GM12878 (cell line): ENCODE results near the gene GINM1. TPM values are rescaled to one million over a fixed set of nuclear protein-coding genes. Genes with fewer than 3 reads are reported as not detected.

Source experiments
- ATAC-seq: fragments of 200-7000 bp; cut with Tn5 transposase; 3 replicates; pipeline ENCODE4 v1.9.1; 2020; ENCODE audit warnings: mild to moderate bottlenecking, moderate library complexity
- BruUV-seq: library from RNA; stranded (reverse); fragments of 400-500 nt; replicated peaks from 2 replicates; lab custom pipeline; 2021; lab: Mats Ljungman, UMichigan
- CTCF ChIA-PET: fragments of 300-600 bp; sonication (Branson Sonifier 250); formaldehyde crosslinking; extraction: SDS; loops from one replicate; lab custom pipeline; 2021; ENCODE audit warnings: inconsistent platforms; lab: Yijun Ruan, JAX
- POLR2A ChIA-PET: fragments of 350-600 bp; formaldehyde crosslinking; extraction: SDS; loops from one replicate; lab custom pipeline; 2021; ENCODE audit warnings: inconsistent platforms; lab: Charles Lee
- RAD21 ChIA-PET: fragments of 300-600 bp; sonication (Branson Sonifier 250); formaldehyde crosslinking; loops from one replicate; lab custom pipeline; 2023; ENCODE audit warnings: antibody characterized with exemption; ENCODE audit not compliant: unreplicated experiment; lab: Charles Lee
- SMC1A ChIA-PET: fragments of 300-600 bp; sonication (Branson Sonifier 250); formaldehyde crosslinking; loops from one replicate; lab custom pipeline; 2023; ENCODE audit not compliant: unreplicated experiment, uncharacterized antibody; lab: Charles Lee
- DNase-seq: peaks from one replicate; pipeline ENCODE4 v3.0.0-alpha.2; 2011; ENCODE audit warnings: low read depth, low spot score
- FAIRE-seq: peaks from 3 replicates; lab custom pipeline; 2011; peaks lifted over from hg19 to GRCh38; lab: Jason Lieb, UNC
- H2AFZ ChIP-seq: 2 replicates; pipeline ENCODE4 v1.6.0; 2011; ENCODE audit warnings: low read depth, low read length, control low read depth; ENCODE audit not compliant: control insufficient read depth
- H3K27ac ChIP-seq: 2 replicates; pipeline ENCODE4 v1.5.1; 2011; ENCODE audit warnings: control low read depth; ENCODE audit not compliant: control insufficient read depth, insufficient read depth
- H3K27me3 ChIP-seq, 2 experiments: replicated peaks in 1 of 2; 2 replicates each; pipeline versions ENCODE4 v1.6.0 to v1.6.1; 2011; ENCODE audit warnings: low read length in 1 of 2; ENCODE audit not compliant: control insufficient read depth in 2 of 2, insufficient read depth in 2 of 2
- H3K36me3 ChIP-seq, 2 experiments: 2 replicates each; pipeline ENCODE4 v1.5.1; 2011; ENCODE audit warnings: low read length in 1 of 2; ENCODE audit not compliant: control insufficient read depth in 2 of 2, insufficient read depth in 2 of 2
- H3K4me1 ChIP-seq: 2 replicates; pipeline ENCODE4 v1.6.1; 2011; ENCODE audit warnings: mild to moderate bottlenecking, low read length, moderate library complexity, mixed read lengths; ENCODE audit not compliant: control insufficient read depth, insufficient read depth
- H3K4me2 ChIP-seq: 2 replicates; pipeline ENCODE4 v1.6.0; 2011; ENCODE audit warnings: control low read depth; ENCODE audit not compliant: control insufficient read depth, insufficient read depth
- H3K4me3 ChIP-seq: fragments of 200-600 bp; sonication (generic); 2 replicates; pipeline ENCODE4 v1.5.1; 2016
- H3K79me2 ChIP-seq: 2 replicates; pipeline ENCODE4 v1.6.0; 2011; ENCODE audit warnings: low read length; ENCODE audit not compliant: control insufficient read depth, insufficient read depth
- H3K9ac ChIP-seq: 2 replicates; pipeline ENCODE4 v1.8.0; 2011; ENCODE audit warnings: low read length, control low read depth, mixed read lengths; ENCODE audit not compliant: control insufficient read depth, insufficient read depth
- H3K9me3 ChIP-seq: replicated peaks from 3 replicates; pipeline ENCODE4 v1.5.1; 2011; ENCODE audit warnings: mild to moderate bottlenecking, low read length; ENCODE audit not compliant: control insufficient read depth, insufficient read depth
- H4K20me1 ChIP-seq: 2 replicates; pipeline ENCODE4 v1.6.0; 2011; ENCODE audit not compliant: control insufficient read depth, insufficient read depth
- E2F4 ChIP-seq: IDR thresholded peaks from 2 replicates; pipeline ENCODE4 v1.6.1; 2012; ENCODE audit warnings: low read depth, low read length, improper control_type of control experiment
- HSF1 ChIP-seq: fragments of 150-350 bp; IDR thresholded peaks from 2 replicates; pipeline ENCODE4 v1.6.1; 2014; ENCODE audit warnings: mild to moderate bottlenecking, low read depth, low read length
- MEF2B ChIP-seq: fragments of 450-650 bp; IDR thresholded peaks from 2 replicates; pipeline ENCODE4 v1.6.1; 2018; ENCODE audit warnings: mild to moderate bottlenecking, moderate library complexity; ENCODE audit not compliant: partially characterized antibody, poor library complexity, severe bottlenecking
- NFXL1 ChIP-seq: fragments of 450-650 bp; IDR thresholded peaks from 2 replicates; pipeline ENCODE4 v1.6.1; 2017; ENCODE audit warnings: antibody characterized with exemption, mild to moderate bottlenecking, borderline replicate concordance
- RUNX3 ChIP-seq: IDR thresholded peaks from 2 replicates; pipeline ENCODE4 v1.6.1; 2012; ENCODE audit warnings: low read length, inconsistent platforms
- ZBTB40 ChIP-seq: fragments of 450-650 bp; IDR thresholded peaks from 2 replicates; pipeline ENCODE4 v1.6.1; 2016; ENCODE audit warnings: mild to moderate bottlenecking, moderate library complexity, borderline replicate concordance
- WGBS: methylation state at CpG from one replicate; pipeline ENCODE4 v1.1.6; 2016; ENCODE audit warnings: low lambda C conversion rate; ENCODE audit not compliant: insufficient replicate concordance, insufficient coverage; ENCODE audit errors: missing lambda C conversion rate; 5-methylcytosine and 5-hydroxymethylcytosine counted together
- in situ Hi-C: fragments of 300-500 bp; cut with MboI; formaldehyde crosslinking; loops from 9 replicates; pipeline ENCODE4 v1.14.3; 2018; ENCODE audit warnings: mixed read lengths
- intact Hi-C: fragments of 100-400 bp; cut with micrococcal nuclease; formaldehyde crosslinking; loops from one replicate; pipeline ENCODE4 v1.14.2; 2022; ENCODE audit not compliant: unreplicated experiment
- polyA plus RNA-seq, 11 experiments: library from polyadenylated mRNA; depleted of rRNA in 4 of 11; unstranded in 6 of 11; stranded (reverse) in 5 of 11; fragments of >200 nt; fragmentation: Nextera tagmentation in 4 of 11; fragmentation: Illumina TruSeq in 1 of 11; extraction: Ambion mirVana in 4 of 11; extraction: Trizol in 1 of 11; gene quantifications; 1 replicate in 1 of 11; 2 replicates in 10 of 11; pipeline versions ENCODE4 v1.2.1 to v1.2.3, GENCODE V29; 2011 to 2016; ENCODE audit warnings: inconsistent platforms in 2 of 11, missing spikeins in 2 of 11, low read depth in 1 of 11
- total RNA-seq, 4 experiments: library from RNA; depleted of rRNA in 3 of 4; stranded (reverse); fragments of >200 nt in 3 of 4; fragmentation: Illumina TruSeq in 1 of 4; extraction: Trizol in 1 of 4; gene quantifications; 2 replicates each; pipeline versions ENCODE4 v1.2.1 to v1.2.3, GENCODE V29; 2013 to 2021

The GINM1 gene
- total and polyA plus RNA-seq, 10 of the 15 experiments (the other 5 are each of a cell fraction or from before 2014, with no cell fraction given): 10.6 to 38.1 (median 30.8) TPM

GRCh38 chr6:149600508-149600907 lies 34.3 kb downstream of the GINM1 start (continued):
- no peak for TF ChIP-seq ZBTB40
- TF ChIP-seq E2F4: no peak

GRCh38 chr6:149608381-149608982 lies 42.3 kb downstream of the GINM1 start:
- H4K20me1 ChIP-seq: no peaks in the 10 kb centered on the region
- CTCF ChIA-PET: interaction anchor here (0.6 to 1.6 kb wide), 3 partner anchors 13 to 43 kb away, joined by 3 to 5 read pairs (median 3); partner anchors contain the start of gene GINM1
- H3K4me3 ChIP-seq: no peak overlapping the region
- H3K9ac ChIP-seq: no peak overlapping the region
- POLR2A ChIA-PET: no interaction called here
- in situ Hi-C loops: no loop called here
- no peaks in the 10 kb centered on the region; a peak in 1 of 4 replicates for H3K36me3 ChIP-seq
- no peak for FAIRE-seq
- no peak overlapping the region for H3K4me2 ChIP-seq
- TF ChIP-seq NFXL1: no peak
- TF ChIP-seq MEF2B: peak; percentile 12
- no peak for TF ChIP-seq HSF1
- TF ChIP-seq RUNX3: peak; percentile 21; the same call in 1 of the 2 replicates
- 70% methylated on average over 7 of the region's 7 CpGs for WGBS
- RAD21 ChIA-PET: no interaction called here
- peak; percentile 62 for ATAC-seq
- H3K79me2 ChIP-seq: no peaks in the 10 kb centered on the region
- DNase-seq: no peak
- H3K27me3 ChIP-seq: no peaks in the 10 kb centered on the region
- SMC1A ChIA-PET: interaction anchor here (0.6 to 2.7 kb wide), 3 partner anchors 11 to 96 kb away, joined by 3 to 12 read pairs (median 6); no protein-coding TSS in a partner anchor
- intact Hi-C loops: no loop called here
- BruUV-seq: no TSS peak
- H2AFZ ChIP-seq: no peak overlapping the region; the same call in 1 of the 2 replicates
- no peak overlapping the region for H3K27ac ChIP-seq
- H3K4me1 ChIP-seq: no peaks in the 10 kb centered on the region
- H3K9me3 ChIP-seq: no peaks in the 10 kb centered on the region
